Measurements from ENCODE around the gene C1QTNF8.

C1QTNF8 gene

DNA sequence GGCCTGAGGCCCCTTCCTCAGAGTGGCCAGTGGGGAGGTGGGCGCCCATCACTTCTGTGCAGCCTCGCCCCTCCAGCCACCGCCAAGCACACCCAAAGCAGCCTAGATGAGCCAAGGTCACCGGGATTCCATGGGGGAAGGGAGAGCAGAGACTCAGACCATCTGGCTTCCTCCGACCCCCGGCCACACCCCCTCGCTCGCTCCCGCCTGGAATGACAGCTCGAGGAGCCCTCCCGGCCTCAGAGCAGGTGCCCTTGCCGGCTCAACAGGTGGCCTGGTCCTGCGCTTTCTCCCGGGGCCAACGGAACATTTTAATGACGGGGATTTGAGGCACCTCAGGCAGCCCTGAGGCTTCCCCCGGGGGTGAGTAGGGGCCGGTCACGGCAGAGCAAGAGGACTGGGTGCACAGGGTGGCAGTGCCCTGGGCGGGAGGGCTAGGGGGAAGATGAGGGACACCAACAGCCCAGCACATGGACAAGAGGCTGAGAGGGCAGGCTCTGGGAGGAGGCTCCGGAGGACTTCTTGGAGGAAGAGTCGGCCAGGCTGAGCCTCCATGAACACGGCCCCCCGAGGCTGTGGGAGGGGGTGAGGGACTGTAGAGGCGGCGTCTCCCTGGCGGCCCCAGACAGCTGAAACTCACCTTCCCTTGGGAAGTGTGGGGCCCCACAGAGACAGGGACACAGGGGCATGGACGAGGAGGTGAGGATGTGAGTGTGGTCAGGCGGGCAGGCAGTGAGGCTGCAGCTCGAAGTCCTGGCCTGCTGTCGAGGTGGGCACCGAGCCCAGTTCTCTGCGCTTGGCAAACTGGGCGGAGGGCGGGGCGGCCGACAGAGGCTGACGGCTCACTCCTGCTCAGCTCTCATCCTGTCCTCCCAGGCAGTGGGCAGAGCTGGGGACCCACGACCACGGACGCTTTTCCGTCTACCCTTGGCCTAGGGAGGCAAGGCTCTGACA is 12.5 kb upstream of the C1QTNF8 start:
- DNase-seq (no peak), ATAC-seq (ENCODE audit: insufficient read depth, low read depth) (no peak)
- Histone ChIP-seq H3K4me2 (ENCODE audit: insufficient read depth, low read length) (no peak overlapping the region), H3K9me3 (ENCODE audit: insufficient read depth, low read length, severe bottlenecking) (no peaks in the 10 kb centered on the region), H3K36me3 (ENCODE audit: insufficient read depth, low read length) (no peaks in the 10 kb centered on the region), H3K4me3 (ENCODE audit: low read depth in 1 of 2, low read length in 2 of 2) (no peak overlapping the region), H2AFZ (ENCODE audit: low read depth, low read length) (no peak overlapping the region), H3K9ac (ENCODE audit: low read depth, low read length) (no peak overlapping the region), H4K20me1 (ENCODE audit: insufficient read depth, low read length) (0 out of 2 replicates have a peak, but pooled peaks cover 2% of the 10 kb centered on the region), H3K79me2 (ENCODE audit: insufficient read depth, low read length) (no peaks in the 10 kb centered on the region), H3K4me1 (ENCODE audit: insufficient read depth, low read length) (no peaks in the 10 kb centered on the region), H3K27ac (ENCODE audit: low read length) (no peak overlapping the region), H3K27me3 (ENCODE audit: insufficient read depth, low read length, poor library complexity) (no peaks in the 10 kb centered on the region)
- no peak for TF ChIP-seq EZH2 (IDR thresholded peaks at IDR 0.05; ENCODE audit: borderline replicate concordance, low read depth, low read length, severe bottlenecking)
- TF ChIP-seq, protein P1, sequence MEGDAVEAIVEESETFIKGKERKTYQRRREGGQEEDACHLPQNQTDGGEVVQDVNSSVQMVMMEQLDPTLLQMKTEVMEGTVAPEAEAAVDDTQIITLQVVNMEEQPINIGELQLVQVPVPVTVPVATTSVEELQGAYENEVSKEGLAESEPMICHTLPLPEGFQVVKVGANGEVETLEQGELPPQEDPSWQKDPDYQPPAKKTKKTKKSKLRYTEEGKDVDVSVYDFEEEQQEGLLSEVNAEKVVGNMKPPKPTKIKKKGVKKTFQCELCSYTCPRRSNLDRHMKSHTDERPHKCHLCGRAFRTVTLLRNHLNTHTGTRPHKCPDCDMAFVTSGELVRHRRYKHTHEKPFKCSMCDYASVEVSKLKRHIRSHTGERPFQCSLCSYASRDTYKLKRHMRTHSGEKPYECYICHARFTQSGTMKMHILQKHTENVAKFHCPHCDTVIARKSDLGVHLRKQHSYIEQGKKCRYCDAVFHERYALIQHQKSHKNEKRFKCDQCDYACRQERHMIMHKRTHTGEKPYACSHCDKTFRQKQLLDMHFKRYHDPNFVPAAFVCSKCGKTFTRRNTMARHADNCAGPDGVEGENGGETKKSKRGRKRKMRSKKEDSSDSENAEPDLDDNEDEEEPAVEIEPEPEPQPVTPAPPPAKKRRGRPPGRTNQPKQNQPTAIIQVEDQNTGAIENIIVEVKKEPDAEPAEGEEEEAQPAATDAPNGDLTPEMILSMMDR (IDR thresholded peaks at IDR 0.05; ENCODE audit: borderline replicate concordance, extremely low read depth, low read length, poor library complexity, severe bottlenecking): no peak

DNA sequence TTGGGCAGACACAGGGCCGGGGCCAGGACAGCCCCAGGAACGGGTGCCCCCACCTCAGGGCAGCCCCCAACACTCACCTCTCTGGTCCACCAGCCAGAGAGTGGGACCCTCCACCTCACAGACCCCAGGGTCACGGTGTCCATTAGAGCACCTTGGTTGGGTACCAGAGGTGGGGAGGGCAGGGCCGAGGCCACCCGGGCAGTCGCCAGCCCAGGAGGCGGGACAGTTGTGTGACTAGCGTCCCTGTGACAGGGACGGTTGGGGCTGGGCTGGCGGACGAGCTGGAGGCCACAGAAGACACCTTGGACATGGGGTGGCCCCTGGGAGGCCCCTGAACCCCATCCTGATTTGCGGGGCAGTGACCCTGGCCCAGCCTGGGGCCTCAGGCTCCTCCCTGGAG is 11.7 kb upstream of the C1QTNF8 start:
- Histone ChIP-seq H3K27me3 (ENCODE audit: insufficient read depth, low read length, poor library complexity) (no peaks in the 10 kb centered on the region), H3K4me2 (ENCODE audit: insufficient read depth, low read length) (no peak overlapping the region), H3K4me3 (ENCODE audit: low read depth in 1 of 2, low read length in 2 of 2) (no peak overlapping the region), H3K9ac (ENCODE audit: low read depth, low read length) (no peak overlapping the region), H3K4me1 (ENCODE audit: insufficient read depth, low read length) (peaks cover 3% of the 10 kb centered on the region), H2AFZ (ENCODE audit: low read depth, low read length) (no peak overlapping the region), H4K20me1 (ENCODE audit: insufficient read depth, low read length) (peaks cover 2% of the 10 kb centered on the region; the same call in 1 of the 2 replicates), H3K79me2 (ENCODE audit: insufficient read depth, low read length) (no peaks in the 10 kb centered on the region), H3K27ac (ENCODE audit: low read length) (no peak overlapping the region), H3K36me3 (ENCODE audit: insufficient read depth, low read length) (no peaks in the 10 kb centered on the region), H3K9me3 (ENCODE audit: insufficient read depth, low read length, severe bottlenecking) (no peaks in the 10 kb centered on the region)
- TF ChIP-seq EZH2 (IDR thresholded peaks at IDR 0.05; ENCODE audit: borderline replicate concordance, low read depth, low read length, severe bottlenecking): no peak
- TF ChIP-seq, protein P1 (IDR thresholded peaks at IDR 0.05; ENCODE audit: borderline replicate concordance, extremely low read depth, low read length, poor library complexity, severe bottlenecking): no peak
- ATAC-seq (ENCODE audit: insufficient read depth, low read depth) (no peak), DNase-seq (no peak)

DNA sequence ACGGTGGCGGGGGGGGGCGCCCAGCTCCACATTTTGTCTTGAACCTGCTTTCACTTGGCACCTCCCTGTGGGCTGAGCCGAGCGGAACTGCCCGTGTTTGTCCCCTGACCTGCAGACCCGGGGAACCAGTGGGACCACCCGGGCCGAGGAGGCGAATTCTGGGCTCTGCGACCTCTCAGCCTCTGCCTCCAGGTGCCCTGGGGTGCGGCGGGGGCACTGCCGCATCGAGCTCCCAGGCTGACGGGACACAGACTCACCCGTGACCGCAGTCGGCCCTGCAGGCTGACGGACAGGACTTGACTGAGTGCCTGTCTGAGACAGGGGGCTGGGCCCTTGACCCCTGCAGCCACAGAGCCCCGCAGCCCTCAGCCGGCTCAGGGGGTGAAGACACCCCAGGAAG is 11.1 kb upstream of the C1QTNF8 start:
- Histone ChIP-seq H3K27me3 (ENCODE audit: insufficient read depth, low read length, poor library complexity) (no peaks in the 10 kb centered on the region), H3K9ac (ENCODE audit: low read depth, low read length) (no peak overlapping the region), H3K4me3 (ENCODE audit: low read depth in 1 of 2, low read length in 2 of 2) (no peak overlapping the region), H3K79me2 (ENCODE audit: insufficient read depth, low read length) (no peaks in the 10 kb centered on the region), H4K20me1 (ENCODE audit: insufficient read depth, low read length) (peaks cover 2% of the 10 kb centered on the region; the same call in 1 of the 2 replicates), H3K27ac (ENCODE audit: low read length) (no peak overlapping the region), H3K4me1 (ENCODE audit: insufficient read depth, low read length) (peaks cover 3% of the 10 kb centered on the region), H3K36me3 (ENCODE audit: insufficient read depth, low read length) (no peaks in the 10 kb centered on the region), H2AFZ (ENCODE audit: low read depth, low read length) (no peak overlapping the region), H3K4me2 (ENCODE audit: insufficient read depth, low read length) (no peak overlapping the region), H3K9me3 (ENCODE audit: insufficient read depth, low read length, severe bottlenecking) (no peaks in the 10 kb centered on the region)
- ATAC-seq (ENCODE audit: insufficient read depth, low read depth): no peak
- no peak for TF ChIP-seq EZH2 (IDR thresholded peaks at IDR 0.05; ENCODE audit: borderline replicate concordance, low read depth, low read length, severe bottlenecking)
- TF ChIP-seq, protein P1 (IDR thresholded peaks at IDR 0.05; ENCODE audit: borderline replicate concordance, extremely low read depth, low read length, poor library complexity, severe bottlenecking): no peak
- no peak for DNase-seq

Data from DND-41 (cell line).